Epithelial cell of proximal tubule (primary cell): ENCODE measurements around the gene ZSCAN16. TPM values are rescaled to one million over a fixed set of nuclear protein-coding genes. Genes with fewer than 3 reads are reported as not detected.

Experiments
- DNase-seq: peaks from one replicate; pipeline ENCODE4 v3.0.0-alpha.2; 2011; ENCODE audit warnings: low read depth
- H3K4me3 ChIP-seq: 2 replicates; pipeline ENCODE4 v1.5.1; 2011; ENCODE audit warnings: low read depth, mild to moderate bottlenecking, low read length
- total RNA-seq: library from RNA; depleted of rRNA; stranded (reverse); fragments of >200 nt; gene quantifications from 2 replicates; pipeline ENCODE4 v1.2.3, GENCODE V29; 2015
- TF ChIP-seq, protein P1 (sequence below): conservative IDR thresholded peaks from 2 replicates; pipeline ENCODE4 v1.5.1; 2012; ENCODE audit warnings: low read depth, mild to moderate bottlenecking, low read length

ZSCAN16 gene
- total RNA-seq, 1 donor from 2014 or later = 7.4 TPM

DNA sequence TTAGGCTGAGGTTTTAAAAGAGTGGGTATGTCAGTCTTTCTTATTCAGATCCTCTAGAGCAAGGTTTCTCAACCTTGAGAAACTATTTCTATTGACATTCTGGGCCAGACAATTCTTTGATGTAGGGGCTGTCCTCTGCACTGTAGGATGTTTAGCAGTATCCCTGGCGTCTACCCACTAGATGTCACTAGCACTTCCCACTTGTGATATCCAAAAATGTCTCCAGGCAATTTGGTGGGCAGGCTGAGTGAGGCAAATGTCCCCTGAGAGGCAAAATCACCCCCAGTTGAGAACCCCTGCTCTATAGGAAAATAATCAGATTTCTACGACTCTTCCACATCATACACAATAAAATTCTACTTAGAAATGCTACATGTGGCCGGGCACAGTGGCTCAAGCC, 9.6 kb downstream of the ZSCAN16 start:
- no peak for DNase-seq
- TF ChIP-seq, protein P1, sequence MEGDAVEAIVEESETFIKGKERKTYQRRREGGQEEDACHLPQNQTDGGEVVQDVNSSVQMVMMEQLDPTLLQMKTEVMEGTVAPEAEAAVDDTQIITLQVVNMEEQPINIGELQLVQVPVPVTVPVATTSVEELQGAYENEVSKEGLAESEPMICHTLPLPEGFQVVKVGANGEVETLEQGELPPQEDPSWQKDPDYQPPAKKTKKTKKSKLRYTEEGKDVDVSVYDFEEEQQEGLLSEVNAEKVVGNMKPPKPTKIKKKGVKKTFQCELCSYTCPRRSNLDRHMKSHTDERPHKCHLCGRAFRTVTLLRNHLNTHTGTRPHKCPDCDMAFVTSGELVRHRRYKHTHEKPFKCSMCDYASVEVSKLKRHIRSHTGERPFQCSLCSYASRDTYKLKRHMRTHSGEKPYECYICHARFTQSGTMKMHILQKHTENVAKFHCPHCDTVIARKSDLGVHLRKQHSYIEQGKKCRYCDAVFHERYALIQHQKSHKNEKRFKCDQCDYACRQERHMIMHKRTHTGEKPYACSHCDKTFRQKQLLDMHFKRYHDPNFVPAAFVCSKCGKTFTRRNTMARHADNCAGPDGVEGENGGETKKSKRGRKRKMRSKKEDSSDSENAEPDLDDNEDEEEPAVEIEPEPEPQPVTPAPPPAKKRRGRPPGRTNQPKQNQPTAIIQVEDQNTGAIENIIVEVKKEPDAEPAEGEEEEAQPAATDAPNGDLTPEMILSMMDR = peak; percentile 63
- no peak overlapping the region for H3K4me3 ChIP-seq

DNA sequence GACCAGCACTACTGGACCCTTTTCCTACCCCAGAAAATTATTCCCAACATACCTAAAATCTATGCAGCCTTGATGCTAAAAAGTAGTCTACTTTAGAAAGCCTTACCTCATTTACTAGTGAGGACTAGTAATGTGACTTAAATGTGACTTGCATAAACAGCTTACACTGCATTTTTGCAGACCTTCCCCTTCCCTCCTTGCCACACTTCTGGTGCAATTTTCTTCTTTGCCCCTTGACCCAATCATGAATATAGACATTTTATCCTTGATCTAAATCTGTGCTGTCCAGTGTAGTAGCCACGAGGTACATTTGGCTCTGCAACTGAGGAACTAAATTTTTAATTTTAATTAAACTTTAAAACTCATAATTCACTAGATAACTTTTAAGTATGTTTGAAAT, 10.3 kb downstream of the ZSCAN16 start:
- TF ChIP-seq, protein P1 = no peak
- no peak for DNase-seq
- H3K4me3 ChIP-seq = no peak overlapping the region

DNA sequence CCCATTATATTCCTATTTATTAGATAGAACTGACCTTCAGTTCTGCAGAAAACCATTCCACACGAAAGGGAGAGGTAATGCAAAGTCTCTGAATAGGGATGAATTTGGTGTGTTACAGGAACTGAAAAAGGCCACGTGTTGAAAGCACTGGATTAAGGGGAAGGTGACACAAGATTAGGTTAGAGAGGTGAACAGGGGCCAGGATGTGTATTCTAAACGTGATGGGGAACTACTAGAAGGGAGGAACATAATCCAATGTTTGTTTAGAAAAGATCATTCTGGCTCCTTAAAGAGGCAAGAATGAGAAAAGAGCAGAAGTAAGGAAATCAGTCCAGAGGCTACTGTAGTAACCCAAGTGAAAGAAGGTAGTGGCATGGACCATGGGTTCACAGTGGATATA, 11.0 kb downstream of the ZSCAN16 start:
- peak overlapping the region; percentile 88 for H3K4me3 ChIP-seq
- TF ChIP-seq, protein P1 = no peak
- DNase-seq = no peak

DNA sequence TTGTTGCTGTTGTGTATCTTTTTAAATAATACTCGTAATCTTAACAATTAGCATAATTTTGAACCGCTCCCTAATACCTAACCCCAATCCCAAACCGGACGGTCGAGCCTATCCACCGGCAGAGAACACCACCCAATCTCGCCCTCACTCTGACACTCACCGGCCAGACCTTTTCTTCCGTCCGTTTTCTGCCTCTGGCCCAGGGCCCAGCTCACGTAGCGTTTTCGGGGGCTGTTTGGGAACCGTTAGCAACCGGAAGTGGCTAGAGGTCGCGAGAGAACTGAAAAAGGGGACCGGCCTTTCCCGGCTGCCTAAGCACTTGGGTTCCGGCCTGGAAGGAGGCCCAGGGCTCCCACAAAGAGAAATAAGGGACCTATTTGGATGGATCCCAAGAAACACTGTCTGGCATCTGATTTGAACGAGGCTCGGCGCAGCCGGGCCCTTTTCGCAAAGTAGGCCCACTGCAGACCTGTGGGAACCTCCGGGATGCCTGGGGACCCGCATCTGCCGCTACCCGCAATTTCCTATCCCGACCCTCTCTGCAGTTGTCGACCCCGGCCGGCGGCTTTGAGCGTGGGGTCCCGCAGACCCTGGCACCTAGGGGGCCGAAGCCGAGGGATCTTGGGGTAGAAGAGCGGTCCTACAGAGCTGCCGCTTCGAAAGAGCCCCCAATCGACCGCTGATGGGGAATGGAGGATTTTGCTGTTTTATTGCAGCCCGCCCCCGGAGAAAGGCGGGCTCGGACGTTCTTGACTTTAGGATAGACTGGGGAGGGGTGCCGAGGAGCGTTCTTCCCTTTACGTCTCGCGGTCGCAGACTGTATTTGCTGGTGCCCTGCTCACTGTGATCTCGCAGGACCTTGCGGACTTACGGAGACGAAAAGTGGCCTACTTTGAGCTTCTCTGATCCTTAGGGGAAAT, 12.4 kb downstream of the ZSCAN16 start:
- TF ChIP-seq, protein P1 = no peak
- peak; percentile 63 for DNase-seq
- H3K4me3 ChIP-seq = peak overlapping the region; percentile 88

DNA sequence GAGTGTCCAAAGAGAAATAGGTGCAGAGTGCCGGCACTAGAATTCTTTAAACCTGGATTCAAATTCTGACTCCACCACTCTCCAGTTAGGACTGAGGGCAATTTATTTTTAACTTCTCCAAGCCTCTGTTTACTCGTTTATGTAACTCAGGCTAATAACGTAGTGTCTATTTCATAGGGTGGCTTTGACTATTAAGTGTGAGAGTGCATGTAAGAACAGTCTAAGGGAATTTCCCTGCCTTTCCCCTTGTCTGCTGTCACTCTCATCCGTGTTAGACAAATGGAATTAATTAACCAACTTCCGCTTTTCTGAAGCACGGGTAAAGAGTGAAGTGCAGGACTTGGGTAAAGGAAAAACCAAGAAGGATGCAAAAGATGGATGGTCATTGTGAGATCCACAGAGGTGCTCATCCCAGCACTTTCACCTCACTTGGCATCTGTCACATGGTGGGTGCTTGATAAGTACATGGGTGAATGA, 13.1 kb downstream of the ZSCAN16 start:
- peak overlapping the region; percentile 88 for H3K4me3 ChIP-seq
- DNase-seq = peak; percentile 47
- TF ChIP-seq, protein P1 = no peak

DNA sequence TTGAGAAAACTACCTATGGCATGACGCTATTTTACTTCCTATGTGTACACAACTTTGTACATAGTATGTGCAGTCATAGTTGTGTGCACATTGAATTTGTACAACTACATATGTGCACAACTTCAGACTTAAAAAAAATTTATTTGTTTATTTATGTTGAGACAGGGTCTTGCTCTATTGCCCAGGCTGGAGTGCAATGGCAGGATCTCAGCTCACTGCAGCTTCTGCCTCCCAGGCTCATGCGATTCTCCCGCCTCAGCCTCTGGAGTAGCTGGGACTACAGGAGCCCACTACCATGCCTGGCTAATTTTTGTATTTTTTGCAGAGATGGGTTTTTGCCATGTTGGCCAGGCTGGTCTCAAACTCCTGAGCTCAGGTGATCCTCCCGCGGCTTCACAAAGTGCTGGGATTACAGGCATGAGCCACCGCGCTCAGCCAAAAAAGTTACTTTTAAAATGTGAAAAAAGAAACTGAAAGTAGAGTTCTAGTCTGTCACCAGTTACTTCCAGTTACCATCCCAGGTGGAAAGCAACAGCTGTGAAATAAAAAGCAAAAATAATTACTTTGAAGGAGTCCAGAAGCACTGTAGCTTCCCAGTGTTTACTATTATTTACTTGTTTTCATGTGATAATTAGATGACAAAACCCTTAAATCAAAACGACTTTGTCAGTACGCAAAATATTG, 15.6 kb downstream of the ZSCAN16 start:
- H3K4me3 ChIP-seq = no peak overlapping the region
- TF ChIP-seq, protein P1 = no peak

More for the DNA sequence above, 15.6 kb downstream of the ZSCAN16 start:
- no peak for DNase-seq
